Measurements from ENCODE around the gene CLMP. TPM values are rescaled to one million over a fixed set of nuclear protein-coding genes. Genes with fewer than 3 reads are reported as not detected.

The CLMP gene
- total RNA-seq, 1 experiment from 2014 or later, result 3.2 TPM

- TF ChIP-seq, protein P1, sequence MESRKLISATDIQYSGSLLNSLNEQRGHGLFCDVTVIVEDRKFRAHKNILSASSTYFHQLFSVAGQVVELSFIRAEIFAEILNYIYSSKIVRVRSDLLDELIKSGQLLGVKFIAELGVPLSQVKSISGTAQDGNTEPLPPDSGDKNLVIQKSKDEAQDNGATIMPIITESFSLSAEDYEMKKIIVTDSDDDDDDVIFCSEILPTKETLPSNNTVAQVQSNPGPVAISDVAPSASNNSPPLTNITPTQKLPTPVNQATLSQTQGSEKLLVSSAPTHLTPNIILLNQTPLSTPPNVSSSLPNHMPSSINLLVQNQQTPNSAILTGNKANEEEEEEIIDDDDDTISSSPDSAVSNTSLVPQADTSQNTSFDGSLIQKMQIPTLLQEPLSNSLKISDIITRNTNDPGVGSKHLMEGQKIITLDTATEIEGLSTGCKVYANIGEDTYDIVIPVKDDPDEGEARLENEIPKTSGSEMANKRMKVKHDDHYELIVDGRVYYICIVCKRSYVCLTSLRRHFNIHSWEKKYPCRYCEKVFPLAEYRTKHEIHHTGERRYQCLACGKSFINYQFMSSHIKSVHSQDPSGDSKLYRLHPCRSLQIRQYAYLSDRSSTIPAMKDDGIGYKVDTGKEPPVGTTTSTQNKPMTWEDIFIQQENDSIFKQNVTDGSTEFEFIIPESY (IDR thresholded peaks at IDR 0.05; ENCODE audit: extremely low read depth, insufficient replicate concordance, low read length), result no peak
- TF ChIP-seq, protein P2, sequence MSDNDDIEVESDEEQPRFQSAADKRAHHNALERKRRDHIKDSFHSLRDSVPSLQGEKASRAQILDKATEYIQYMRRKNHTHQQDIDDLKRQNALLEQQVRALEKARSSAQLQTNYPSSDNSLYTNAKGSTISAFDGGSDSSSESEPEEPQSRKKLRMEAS (IDR thresholded peaks at IDR 0.05), result peak; percentile 37
- no peak for TF ChIP-seq SIN3A (IDR thresholded peaks at IDR 0.05; ENCODE audit: low read depth)
- peak; percentile 80 for TF ChIP-seq SP1 (IDR thresholded peaks at IDR 0.05; ENCODE audit: low read depth)
- peak; percentile 28; the same call in 1 of the 2 replicates for TF ChIP-seq CEBPB (IDR thresholded peaks at IDR 0.05; ENCODE audit: low read depth)
- TF ChIP-seq CBX3 (IDR thresholded peaks at IDR 0.05; ENCODE audit: low read depth), result peak; percentile 56
- TF ChIP-seq ATF3 (IDR thresholded peaks at IDR 0.05), result no peak
- no peak for TF ChIP-seq EZH2 (IDR thresholded peaks at IDR 0.05)
- TF ChIP-seq YY1 (IDR thresholded peaks at IDR 0.05; ENCODE audit: extremely low read depth, insufficient replicate concordance, low read depth, low read length), result no peak
- TF ChIP-seq ZNF274 (IDR thresholded peaks at IDR 0.05; ENCODE audit: low read depth, low read length), result no peak
- no peak for TF ChIP-seq POLR2A (IDR thresholded peaks at IDR 0.05; ENCODE audit: borderline replicate concordance, extremely low read depth, insufficient read depth, insufficient read length)
- TF ChIP-seq POLR2AphosphoS5 (IDR thresholded peaks at IDR 0.05; ENCODE audit: low read depth, low read length), result peak; percentile 64
- TF ChIP-seq ZFX (IDR thresholded peaks at IDR 0.05), result no peak
Observed at GRCh38 chr11:123145220-123145619, 49.8 kb downstream of the CLMP start (continued).

- Histone ChIP-seq H4K20me1 (ENCODE audit: insufficient read depth) (no peaks in the 10 kb centered on the region), H3K4me1 (ENCODE audit: control insufficient read depth in 1 of 2, insufficient read depth in 2 of 2, low read length in 2 of 2) (peaks cover 14 to 29% of the 10 kb centered on the region in 2 experiments; a peak in 3 of 4 replicates), H3K79me2 (ENCODE audit: insufficient read depth, low read length) (no peaks in the 10 kb centered on the region), H3K36me3 (ENCODE audit: control insufficient read depth in 1 of 2, insufficient read depth in 2 of 2, low read length in 2 of 2) (no peaks in the 10 kb centered on the region), H3K27me3 (ENCODE audit: insufficient read depth, low read length) (no peaks in the 10 kb centered on the region), H3K9me3 (ENCODE audit: control insufficient read depth in 1 of 2, insufficient read depth in 1 of 2, low read depth in 1 of 2, low read length in 2 of 2) (no peaks in the 10 kb centered on the region), H3K27ac (ENCODE audit: low read depth, low read length) (no peak overlapping the region), H3K4me2 (ENCODE audit: low read length) (peak overlapping the region; percentile 79), H3K4me3 (replicated peaks in 1 of 2; ENCODE audit: low read depth in 1 of 2, low read length in 2 of 2) (no peak overlapping the region), H2AFZ (ENCODE audit: low read depth, low read length, poor library complexity, severe bottlenecking) (peak overlapping the region; percentile 76), H3K9ac (ENCODE audit: low read length) (no peak overlapping the region), H3K9me2 (ENCODE audit: insufficient read depth) (no peaks in the 10 kb centered on the region)
- DNase-seq (ENCODE audit: low read depth, low spot score) (no peak), ATAC-seq (no peak)
- ChIA-PET POLR2A (no interaction called here), CTCF (no interaction called here), RAD21 (ENCODE audit: low non-redundant PET in 1 of 2, low total read pairs in 2 of 2, uncharacterized antibody in 2 of 2, unreplicated experiment in 2 of 2) (no interaction called here)
- no peak for TF ChIP-seq FOSL1 (IDR thresholded peaks at IDR 0.05; ENCODE audit: low read depth)
- BruUV-seq (replicated peaks), result no TSS peak
- intact Hi-C loops (cut with micrococcal nuclease), result no loop called here
Observed at GRCh38 chr11:123144707-123145106, 50.3 kb downstream of the CLMP start.

All from HCT116 (cell line).